SIG-M5 treated with dmso at 0.1 percent for 504 hours (cell line): Measurements from ENCODE around the gene SELENOS.

Experiments used
- DNase-seq: peaks from one replicate; lab custom pipeline; 2025; ENCODE audit not compliant: unreplicated experiment; lab: John Stamatoyannopoulos, UW

Gene SELENOS

DNA sequence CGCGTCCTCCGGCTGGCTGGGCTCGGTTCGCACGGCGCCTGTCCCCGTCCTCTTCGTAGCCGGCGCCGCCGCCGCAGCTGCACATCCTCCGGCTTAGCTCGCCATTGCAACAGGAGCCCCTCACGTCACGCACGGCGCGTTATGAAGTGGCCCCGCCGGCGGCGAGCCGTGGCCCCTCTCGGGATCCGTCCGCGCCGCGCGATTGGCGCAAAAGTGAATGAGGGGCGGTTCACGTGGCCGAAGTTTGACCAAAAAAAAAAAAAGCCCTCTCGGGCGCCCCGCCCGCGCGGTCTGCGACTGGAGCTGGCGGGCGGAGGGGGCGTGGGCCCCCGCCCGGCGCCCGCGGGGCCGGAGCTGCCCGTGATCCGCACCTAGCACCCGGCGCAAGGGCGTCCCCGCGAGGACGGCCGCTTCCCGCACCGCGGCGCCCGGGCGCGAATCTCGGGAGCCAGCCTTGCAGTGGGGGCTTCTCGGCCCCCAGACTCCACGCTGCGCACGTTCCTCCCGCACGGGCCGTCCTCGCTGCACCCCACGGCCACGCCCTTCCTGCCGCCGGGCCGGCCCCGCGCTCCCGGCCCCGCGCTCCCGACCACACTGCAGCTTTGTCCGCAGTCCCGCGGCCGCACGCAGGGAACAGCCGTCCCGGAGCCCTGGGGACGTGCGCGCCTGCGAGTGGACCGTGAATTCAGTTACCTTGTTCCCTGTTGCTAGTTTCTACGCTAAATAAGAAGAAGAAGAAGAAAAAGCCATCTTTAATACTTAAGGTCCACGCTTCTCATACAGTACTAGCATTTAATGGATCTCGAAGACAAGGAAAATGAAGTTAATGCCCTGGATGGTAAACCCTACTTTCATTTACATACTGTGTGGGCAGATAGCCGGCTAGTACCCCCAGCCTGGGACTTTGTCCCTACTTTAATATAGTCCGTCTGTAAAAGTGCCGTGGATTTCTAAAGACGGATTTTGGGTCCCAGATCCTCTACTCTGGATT, 25.2 kb downstream of the SELENOS start, which contains the start of gene CHSY1:
Gene CHSY1, minus strand, starts transcription at position 219 of the 991 bp plus-strand sequence. CDS start 592 bp downstream, outside the sequence.
- peak; percentile 80 for DNase-seq

DNA sequence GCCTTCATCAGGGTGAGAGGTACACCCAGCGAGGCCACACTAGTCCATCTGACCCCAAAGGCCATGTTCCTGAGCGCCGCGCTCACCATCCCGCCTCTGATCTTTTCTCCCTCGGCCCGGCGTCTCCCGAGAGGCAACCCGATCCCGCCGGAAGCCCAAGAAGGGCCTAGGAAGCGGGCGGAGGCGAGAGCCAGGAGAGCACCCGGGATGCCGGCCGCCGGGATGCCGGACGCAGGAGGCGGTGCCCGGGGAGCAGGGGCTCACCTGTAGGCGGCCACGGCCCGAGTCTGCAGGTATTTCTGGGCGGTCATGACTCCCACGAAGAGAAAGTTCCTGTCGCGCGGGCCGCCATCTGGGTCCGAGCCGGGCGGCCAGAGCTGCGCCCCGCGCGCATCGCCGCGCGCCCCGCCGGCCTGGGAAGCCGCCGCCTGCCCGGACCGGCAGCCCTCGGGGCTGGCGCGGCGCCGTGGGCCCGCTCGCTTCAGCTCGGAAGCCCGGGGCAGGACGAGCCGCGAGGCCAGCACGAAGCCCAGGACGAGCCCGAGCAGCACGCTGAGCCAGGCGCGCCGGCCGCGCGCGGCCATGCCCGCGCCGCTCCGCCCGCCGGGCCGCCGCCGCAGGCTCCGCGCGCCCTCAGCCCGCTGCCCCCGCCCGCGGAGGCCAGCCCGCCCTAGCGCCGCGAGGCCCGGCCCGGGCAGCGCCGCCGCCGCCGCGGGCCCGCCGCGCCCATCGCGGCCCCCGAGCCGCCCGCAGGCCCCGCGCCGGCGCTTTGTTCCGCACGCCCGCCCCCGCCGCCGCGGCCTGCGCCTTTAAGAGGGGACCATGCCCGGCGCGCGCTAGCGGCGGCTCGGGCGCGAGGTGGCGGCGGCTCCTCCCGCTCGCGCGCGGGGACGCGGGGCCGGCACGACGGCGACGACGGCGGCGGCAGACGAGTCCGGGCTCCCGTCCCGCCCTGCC, 26.1 kb downstream of the SELENOS start:
- DNase-seq: no peak

- peak; percentile 17 for DNase-seq
Measured at GRCh38 chr15:101250341-101250831, 26.9 kb downstream of the SELENOS start.

- DNase-seq: no peak
Measured at GRCh38 chr15:101248274-101248673, 29.0 kb downstream of the SELENOS start.

DNA sequence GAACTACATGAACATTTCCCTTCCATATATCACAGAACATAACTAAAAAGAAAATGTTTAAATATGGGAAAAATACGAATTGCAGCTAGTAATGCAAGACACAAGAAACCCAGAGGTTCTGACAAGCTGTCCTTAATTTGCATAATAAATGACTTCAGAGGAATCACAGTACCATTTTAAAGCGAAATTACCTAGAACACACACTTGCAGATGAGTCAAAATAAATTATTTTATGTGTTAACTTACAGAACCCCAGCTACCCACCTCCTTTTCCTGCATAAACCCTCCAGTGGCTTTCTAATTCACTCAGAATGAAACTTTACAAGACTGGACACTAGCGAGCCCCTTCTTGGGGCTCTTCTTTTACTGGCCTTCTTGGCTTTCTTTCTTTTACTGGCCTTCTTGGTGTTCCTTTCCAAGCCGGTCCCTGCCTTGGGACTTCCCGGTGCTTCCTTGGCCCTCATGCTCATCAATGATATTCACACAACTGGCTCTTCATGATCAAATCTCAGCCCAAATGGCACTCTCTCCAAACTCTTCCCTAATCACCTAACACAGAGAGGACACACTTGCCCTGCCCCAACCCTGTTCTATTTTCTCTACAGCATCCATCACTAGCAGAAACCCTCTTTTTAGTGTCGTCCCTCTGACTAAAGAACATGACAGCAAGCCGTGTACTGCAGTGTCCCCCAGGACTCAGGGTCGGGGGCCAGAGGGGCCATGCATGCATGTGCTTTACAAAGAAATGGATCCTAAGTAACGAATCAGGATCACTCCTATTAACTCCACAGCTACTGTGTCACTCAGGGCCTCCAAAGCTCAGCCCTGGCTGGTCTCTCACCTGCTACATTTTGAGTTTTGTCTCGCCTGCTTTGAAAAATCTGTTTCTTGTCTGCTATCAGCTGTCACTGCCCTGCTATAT, 30.2 kb downstream of the SELENOS start:
- no peak for DNase-seq

- no peak for DNase-seq
Measured at GRCh38 chr15:101246391-101246790, 30.9 kb downstream of the SELENOS start.

DNA sequence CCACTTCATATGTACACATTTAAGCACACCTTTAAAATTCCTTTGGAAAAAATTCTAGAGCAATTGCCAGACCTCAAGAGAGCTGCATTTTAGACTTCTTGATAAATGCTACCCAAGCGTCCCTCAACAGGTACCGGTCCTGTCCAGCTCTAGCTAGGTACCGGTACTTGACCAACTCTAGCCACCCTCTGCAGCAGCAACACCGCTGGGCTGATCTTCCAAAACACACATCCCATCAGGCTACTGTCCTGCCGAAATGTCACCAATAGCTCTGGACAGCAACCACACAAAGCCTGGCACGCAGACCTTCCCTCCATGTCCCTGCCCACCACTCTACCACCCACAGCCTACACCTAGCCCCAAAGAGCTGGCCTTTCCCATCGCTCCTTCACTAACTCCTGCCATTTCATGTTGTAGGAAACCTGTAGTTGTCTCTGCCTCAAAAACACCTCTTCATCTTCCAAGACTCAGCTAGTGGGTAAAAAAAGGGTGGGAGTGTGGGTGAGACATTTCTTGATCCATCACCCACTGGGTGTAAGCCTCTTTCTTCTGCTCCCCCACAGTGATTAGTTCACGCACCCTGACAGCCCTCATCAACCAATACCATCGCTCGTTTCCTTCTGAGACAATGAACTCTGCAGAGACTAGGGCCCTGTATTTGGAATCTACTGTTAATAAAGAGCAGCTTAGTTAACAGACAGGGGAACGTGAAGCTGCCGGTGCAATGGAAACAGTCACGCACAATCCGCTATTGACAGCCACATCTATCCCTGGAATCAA, 32.2 kb downstream of the SELENOS start:
- no peak for DNase-seq

GRCh38 chr15:101244036-101244781, 33.1 kb downstream of the SELENOS start:
- DNase-seq: peak; percentile 27

GRCh38 chr15:101243420-101243819, 33.9 kb downstream of the SELENOS start:
- DNase-seq: no peak

- no peak for DNase-seq
Measured at GRCh38 chr15:101242999-101243336, 34.3 kb downstream of the SELENOS start.

GRCh38 chr15:101242160-101242998, 34.9 kb downstream of the SELENOS start:
- peak; percentile 89 for DNase-seq

GRCh38 chr15:101240358-101240757, 36.9 kb downstream of the SELENOS start:
- no peak for DNase-seq

DNA sequence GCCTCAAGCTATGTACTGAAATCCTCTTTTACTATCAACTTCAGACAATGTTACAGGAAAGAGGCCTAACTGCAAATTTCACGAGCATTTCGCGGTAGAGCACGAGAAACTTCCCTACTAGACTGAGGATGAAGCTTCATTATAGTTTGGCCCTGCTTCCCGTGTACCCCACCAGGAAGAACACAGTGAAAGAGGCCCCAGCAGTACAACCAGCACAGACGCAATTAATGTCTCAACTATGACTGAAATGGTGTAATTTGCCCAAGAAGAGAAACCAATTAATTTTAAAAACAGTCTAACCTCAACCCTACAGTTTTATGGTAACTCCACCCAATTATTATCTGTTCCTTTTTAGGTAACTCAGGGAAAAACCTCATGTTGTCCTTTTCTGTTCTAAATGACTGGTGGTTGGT, 37.6 kb downstream of the SELENOS start:
- peak; percentile 91 for DNase-seq

DNA sequence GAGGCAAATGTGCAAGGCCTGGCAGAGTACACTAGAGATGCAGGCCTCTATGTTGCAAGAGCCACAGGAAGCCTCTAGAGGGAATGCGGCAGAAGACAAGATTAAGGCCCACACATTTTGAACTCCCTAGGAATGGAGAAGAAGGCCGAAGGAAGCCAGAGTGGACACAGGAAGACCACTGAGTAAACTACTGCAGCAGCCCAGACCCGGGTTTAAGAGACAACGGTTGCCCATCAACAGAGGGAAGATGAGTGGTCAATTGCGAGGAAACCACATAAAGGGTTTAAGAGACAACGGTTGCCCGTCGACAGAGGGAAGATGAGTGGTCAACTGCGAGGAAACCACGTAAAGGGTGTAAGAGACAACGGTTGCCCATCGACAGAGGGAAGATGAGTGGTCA, 40.0 kb downstream of the SELENOS start:
- peak; percentile 67 for DNase-seq

DNA sequence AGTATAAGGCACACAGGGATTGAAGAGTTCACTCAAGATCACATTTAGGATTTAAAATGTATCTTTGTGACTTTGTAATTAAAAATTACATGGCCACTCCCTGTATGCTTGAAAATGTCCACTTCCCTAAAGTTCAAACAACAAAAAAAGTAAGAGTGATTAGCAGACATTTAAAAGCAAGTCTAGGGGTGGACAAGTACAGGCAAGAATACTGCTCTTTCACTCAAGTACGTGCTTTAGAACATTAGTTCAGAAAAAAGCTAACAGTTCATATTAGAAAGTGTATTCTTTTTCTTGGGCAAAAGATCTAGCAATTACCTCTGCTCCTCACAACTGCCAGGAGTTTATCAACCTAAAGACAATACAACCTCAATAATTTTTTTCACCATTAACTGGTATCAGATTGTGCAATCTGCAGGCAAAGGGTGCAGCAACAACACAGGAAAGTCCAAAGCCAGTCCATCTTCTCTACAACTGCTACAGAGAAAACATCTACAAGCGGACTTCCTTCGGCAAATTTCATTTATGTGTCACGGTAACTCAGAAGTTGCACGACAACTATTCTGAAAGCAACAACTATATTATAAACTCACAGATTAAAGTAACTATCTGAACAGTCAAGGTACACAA, 43.5 kb downstream of the SELENOS start:
- DNase-seq: no peak

DNA sequence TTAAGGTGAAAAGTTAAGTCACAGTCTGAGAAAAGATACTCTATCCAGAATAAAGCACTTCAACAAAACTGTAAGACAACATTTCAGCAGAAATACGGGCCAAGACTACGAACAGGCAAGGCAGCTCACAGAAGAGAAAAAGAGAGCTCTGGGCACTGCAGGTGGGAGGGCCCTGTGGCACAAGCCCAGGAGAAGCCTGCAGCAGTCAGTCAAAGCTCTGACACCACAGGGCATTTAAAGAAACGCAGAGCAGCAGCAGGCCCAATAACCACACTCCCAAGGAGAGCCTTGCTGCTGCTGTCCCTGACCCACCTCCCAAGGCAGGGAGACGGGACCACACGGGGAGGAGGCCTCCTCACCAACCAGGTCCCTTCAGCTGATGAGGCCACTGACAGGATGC, 44.6 kb downstream of the SELENOS start:
- DNase-seq: no peak

- no peak for DNase-seq
Measured at GRCh38 chr15:101228313-101228712, 49.0 kb downstream of the SELENOS start.
